Raji (cell line): ENCODE measurements around the gene PTPRN2.

Experiments
- POLR2A ChIP-seq: IDR thresholded peaks from 2 replicates; pipeline ENCODE4 v1.6.1; 2011; ENCODE audit warnings: low read depth, low read length, control low read depth; ENCODE audit not compliant: insufficient read depth

Gene PTPRN2

GRCh38 chr7:158428837-158429753 lies 158.5 kb downstream of the PTPRN2 start:
- TF ChIP-seq POLR2A: no peak

- TF ChIP-seq POLR2A: no peak
These were observed 159.3 kb downstream of the PTPRN2 start for GRCh38 chr7:158428131-158428836.

DNA sequence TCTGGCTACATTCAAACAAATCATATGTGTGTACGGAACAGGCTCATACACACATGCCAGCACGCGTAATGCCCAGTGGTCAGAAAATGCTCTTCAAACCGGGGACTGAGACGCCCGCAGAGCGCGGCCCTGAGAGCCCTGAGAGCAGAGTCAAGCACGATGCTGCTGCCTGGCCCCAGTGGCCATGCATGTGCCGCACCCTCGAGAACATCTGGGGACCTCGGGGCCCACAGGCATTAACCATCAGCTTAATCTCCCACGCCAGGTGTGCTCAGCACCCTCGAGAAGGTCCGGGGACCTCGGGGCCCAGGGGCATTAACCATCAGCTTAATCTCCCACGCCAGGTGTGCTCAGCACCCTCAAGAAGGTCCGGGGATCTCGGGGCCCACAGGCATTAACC lies 163.1 kb downstream of the PTPRN2 start:
- TF ChIP-seq POLR2A: no peak

DNA sequence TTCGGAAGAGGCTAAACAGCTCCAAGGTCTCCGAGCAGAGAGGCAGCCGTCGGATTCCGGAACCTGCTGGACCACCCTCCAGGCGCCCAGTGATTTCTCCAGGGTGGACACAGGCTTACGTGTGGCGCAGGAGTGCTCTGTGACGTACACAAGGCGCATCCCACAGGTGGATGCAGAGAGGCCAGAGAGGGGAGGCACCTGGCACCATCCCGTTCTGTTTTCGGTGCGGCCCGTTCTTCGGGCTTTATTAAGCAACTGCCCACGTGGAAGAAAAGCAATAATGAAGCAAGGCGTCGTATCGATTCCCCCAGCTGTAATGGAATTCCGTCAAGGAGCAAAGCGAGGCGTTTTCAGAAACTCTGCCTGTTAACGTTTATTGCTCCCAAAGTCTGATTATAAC lies 163.6 kb downstream of the PTPRN2 start:
- TF ChIP-seq POLR2A: no peak

GRCh38 chr7:158422887-158423560 lies 164.6 kb downstream of the PTPRN2 start:
- TF ChIP-seq POLR2A: no peak

DNA sequence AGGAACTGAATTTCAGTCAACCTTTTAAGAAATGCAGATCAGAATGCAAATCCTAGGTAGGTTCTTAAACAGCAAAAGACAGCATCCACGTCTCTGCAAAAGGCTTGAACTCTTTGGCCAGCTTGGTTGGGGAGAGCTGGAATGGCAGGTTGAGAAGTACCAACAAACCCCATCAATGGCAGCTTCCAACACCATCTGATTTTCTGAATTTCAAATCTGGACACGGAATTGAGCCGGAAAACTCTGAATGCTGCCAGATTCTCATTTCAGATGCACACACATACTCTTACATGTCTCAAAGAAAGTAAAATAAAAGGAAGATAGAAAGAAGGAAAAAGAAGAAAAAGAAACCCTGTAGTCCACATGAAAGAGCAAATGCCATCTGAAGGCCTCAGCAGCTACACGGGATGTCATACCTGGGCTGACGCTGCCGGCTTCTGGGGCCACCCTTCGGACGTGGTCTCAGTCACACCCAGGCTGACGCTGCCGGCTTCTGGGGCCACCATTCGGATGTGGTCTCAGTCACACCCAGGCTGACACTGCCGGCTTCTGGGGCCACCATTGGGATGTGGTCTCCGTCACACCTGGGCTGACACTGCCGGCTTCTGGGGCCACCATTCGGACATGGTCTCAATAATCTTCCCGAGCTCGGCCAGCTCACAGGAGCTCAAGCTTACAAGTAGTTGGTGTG lies 165.3 kb downstream of the PTPRN2 start:
- no peak for TF ChIP-seq POLR2A

DNA sequence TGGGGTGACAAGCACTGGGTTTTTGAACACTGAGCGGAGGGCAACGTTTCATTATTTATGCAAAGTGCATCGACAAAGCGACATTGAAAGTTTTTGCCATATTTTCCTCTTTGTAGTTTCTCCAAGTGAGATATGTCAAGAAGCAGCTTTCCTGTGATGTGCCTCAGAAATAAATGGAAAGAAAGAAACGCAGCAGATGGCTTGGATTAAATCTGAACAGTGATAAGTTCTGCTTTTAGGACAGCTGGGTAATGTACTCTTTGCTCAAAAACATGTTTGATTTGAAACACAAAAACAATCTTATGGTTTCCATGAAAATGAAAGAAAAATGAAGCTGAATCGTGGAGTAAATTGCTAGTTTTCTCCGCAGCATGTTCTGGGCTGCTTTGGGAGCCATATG lies 166.3 kb downstream of the PTPRN2 start:
- TF ChIP-seq POLR2A: no peak

GRCh38 chr7:158420591-158421340 lies 166.9 kb downstream of the PTPRN2 start:
- TF ChIP-seq POLR2A: no peak

DNA sequence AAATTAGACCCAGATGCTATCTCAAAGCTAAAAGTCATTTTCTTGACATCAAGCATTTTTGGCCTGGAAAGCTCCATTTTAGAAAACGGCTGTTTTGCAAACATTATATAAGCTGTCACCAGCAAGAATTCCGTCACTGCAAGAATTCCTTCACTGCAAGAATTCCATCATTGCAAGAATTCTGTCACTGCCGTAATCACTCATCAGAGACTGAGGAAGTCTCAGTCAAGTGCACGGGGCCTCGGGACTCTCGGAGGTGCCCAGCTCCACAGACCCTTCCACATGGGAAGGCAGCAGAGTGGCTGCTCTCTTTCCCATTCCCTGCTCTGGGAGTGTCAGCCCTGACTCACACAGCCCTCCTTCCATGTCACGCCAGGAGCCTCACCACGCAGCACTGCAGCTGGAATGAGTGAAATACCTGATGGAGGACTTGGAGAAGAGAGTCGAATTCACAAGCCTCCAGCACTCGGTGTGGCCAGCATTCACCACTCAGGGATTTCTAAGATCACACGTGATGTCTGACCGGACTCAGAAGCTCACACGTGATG lies 168.3 kb downstream of the PTPRN2 start:
- TF ChIP-seq POLR2A: no peak

DNA sequence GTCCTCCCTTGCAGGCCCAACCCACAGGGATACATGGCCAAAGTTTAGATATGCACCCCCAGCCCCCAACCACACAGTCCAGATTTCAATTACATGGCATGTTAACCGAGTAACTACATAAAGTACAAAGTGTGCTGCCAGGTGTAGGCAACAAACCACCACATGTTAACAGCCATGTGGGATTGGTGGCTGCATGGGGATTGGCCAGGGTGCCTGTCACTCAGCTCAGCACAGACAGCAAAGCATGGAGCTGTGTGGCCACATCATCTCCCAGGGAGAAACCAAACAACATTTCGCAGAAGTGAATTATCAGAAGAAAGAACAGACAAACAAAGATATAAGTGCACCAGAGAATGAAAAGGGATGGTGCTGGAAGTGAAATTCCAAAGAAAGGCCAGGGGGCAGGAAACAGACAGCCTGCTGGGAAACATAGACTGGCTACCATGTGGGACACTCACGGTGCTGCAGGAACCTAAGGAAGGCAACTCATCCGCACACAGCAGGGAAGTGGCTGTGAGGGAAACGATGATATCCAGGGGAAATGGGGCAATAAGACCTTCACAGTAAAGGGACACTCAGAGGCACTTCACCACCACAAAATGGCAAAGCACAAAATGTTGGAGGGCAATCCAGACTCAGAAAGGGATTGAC lies 171.2 kb downstream of the PTPRN2 start:
- TF ChIP-seq POLR2A: no peak

GRCh38 chr7:158415316-158415715 lies 172.3 kb downstream of the PTPRN2 start:
- TF ChIP-seq POLR2A: no peak

DNA sequence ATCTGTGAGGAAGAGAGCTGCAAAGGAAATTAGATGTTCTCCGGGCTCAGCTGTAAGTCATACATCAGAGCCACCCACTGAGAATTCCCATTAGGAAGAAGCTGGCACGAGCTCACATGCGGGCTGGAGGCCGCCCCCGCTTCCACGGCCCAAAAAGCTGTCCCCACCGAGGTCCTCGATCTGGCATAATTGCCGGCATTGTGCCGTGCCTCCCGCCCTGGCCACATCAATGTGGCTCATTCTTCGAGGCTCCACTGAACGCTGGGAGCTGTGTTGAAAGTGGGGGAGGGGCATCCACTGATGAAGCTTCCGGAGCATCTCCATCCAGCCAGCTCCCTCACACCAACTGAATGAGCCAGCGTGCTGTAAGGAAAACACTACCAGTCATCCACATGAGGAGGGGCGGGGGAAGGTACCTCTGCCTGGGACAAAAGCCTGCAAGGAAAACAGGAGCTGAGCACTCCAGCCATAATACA lies 173.1 kb downstream of the PTPRN2 start:
- TF ChIP-seq POLR2A: no peak

DNA sequence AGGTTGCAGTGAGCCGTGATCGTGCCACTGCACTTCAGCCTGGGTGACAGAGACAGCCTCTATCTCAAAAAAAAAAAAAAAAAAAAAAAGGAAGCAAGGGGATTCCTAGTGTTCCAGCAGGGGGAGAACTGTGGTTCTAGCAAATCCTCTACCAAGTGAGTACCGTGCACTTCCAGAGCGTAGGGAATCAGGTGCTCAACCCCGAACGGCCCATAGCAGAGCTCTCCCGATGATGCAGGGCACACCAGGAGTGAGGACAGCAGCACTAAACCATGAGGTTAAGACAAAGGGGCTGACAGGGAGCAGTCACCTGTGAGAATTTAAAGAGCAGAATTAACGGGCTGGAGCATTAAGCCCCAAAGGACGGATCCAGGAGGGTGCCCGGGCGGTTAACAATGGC lies 173.6 kb downstream of the PTPRN2 start:
- no peak for TF ChIP-seq POLR2A

DNA sequence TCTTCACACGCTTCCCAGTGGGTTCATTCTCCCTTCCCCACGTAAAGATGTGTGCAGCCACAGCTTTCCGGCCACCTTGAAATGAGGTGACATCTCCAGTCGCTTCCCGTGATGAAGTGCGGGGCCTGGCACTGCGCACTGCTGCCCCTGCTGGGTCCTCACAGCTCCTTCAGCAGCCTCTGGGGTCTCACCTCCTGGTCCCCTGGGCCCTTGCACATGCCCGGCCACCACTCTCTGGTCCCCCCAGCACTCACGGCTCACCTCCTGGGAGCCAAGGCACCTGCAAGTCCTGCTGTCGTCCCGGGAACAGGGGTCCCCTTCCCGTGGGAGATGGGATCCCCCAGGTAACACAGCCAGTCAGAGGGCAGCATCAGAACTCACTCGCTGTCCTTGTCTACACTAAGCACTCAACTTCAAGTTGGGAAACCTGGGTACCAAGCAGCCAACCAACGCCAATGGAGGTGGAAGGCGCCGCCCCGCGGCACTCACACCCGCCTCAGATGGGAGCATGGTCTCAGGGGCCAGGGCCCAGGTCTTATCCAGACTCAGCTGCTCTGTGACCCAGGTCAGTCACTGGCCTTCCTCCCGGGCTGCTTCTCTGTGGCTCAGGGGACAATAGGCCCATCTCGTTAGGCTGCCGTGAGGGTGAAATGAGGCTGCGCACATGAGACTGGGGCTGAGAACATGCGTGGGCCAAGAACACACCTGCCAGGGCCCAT lies 176.2 kb downstream of the PTPRN2 start:
- no peak for TF ChIP-seq POLR2A
